GM03348 (cell line): ENCODE results near the gene TYW1.
"Not testable (repeated sequence)": the region's sequence is repeated elsewhere in the genome, so short reads cannot be mapped to it uniquely, and the experiment has no call there.

ENCODE experiments used
- DNase-seq: peaks from one replicate; pipeline ENCODE4 v3.0.0; 2012; ENCODE audit warnings: low spot score

TYW1 gene

DNA sequence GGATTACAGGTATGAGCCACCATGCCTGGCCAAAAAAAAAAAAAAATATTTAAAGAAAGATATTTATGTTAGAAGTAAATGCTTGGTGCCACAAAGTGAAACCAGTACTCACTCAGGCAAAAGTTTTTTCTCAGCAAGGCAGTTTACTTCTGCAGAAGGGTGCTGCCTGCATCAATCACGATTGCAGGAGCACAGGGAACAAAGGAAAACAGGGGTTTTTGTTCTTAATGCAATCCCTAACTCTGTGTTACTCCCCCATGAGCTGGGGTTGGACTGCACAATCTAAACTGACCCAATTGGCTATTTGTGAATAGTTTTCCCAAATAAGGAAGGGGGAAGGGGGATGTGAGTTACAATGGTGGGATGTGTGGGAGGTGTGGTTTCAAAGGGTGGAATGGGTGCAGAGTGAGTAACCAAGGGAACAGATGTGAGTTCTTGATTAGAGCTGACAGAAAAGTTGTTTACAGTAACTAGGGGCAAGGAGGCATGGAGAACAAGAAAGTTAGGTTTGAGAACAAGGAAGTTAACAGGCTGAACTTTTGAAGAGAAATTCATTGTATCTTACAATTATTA lies 255.4 kb downstream of the TYW1 start:
- no peak for DNase-seq

DNA sequence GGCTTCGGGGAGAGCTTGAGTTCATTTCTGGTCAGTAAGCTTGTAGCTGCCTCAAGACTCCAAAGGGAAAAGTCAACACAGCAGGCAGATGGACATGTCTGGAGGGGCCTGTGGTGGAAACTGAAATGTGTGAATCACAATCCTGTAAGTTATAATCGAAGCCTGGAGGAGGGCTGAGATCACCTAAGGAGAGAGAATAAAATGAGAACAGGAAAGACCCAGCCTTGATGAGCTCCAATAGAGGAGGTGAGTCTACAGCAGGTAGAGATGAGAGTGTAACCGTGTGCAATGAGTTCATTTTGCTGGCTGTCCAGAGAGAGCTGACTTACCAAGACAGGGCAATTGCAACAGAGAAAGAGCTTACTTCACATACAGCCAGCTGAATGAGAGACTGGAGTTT lies 258.4 kb downstream of the TYW1 start:
- DNase-seq, result not testable (repeated sequence)

DNA sequence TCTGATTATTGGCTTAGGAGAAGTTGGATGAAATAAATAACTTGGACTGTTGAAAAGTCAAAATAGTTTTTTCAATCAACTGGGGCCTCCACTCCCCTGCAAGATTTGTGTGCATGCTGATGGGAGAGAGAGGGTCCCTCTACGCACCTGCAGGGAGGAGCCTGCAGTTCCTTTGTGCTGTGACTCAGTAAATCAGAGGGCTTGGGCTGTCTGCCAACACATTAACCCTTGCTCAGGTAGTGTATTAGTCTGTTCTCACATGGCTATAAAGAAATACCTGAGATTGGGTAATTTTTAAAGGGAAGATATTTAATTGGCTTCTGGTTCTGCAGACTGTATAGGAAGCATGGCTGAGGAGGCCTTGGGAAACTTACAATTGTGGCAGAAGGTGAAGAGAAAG lies 261.1 kb downstream of the TYW1 start:
- DNase-seq, result not testable (repeated sequence)

DNA sequence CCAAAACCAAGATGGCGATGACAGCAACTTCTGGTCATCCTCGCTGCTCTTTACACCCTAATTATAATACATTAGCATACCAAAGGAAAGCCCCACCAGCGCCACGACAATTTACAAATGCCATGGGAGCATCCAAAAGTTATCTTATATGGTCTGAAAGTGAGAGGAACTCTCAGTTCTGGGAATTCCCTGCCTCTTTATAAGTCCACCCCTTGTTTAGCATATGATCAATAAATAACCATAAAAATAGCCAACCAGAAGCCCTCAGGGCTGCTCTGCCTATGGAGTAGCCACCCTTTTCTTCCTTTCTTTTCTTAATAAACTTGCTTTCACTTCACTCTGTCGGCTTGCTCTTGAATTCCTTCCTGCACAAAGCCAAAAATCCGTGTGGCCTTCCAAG lies 262.7 kb downstream of the TYW1 start:
- DNase-seq, result not testable (repeated sequence)

DNA sequence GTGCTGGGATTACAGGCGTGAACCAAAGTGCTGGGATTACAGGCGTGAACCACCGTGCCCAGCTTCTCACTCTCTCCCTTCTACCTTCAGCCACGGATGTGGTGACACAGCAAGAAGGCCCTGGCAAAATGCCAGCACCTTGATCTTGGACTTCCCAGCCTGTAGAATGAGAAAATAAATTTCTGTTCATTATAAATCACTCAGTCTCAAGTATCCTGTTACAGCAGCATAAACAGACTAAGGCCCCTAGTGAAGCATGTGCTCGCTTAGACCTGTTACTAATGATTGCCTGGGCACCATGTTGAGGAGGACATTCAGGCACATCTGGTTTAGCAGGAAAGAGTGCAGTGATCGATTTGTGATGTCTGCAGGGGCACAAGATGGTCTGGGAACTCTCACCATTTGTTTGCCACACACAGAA lies 263.5 kb downstream of the TYW1 start:
- not testable (repeated sequence) for DNase-seq

DNA sequence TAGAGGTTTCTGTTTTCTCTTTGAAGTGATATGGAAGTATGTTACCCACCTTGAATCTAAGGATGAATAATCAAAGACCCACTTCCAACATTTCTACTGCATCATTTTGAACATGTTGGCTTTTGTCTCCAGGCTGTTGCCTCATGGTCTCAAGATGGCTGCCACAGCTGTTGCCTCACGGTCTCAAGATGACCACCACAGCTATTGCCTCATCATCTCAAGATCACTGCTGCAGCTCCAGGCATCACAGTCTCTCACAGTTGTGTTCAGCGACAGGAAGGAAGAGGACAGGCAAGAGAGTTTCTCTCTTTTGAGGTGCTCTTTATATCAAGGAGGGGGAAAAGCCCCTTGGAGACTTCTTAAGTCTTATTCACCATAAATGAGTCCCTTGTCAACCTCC lies 267.4 kb downstream of the TYW1 start:
- DNase-seq, result not testable (repeated sequence)

DNA sequence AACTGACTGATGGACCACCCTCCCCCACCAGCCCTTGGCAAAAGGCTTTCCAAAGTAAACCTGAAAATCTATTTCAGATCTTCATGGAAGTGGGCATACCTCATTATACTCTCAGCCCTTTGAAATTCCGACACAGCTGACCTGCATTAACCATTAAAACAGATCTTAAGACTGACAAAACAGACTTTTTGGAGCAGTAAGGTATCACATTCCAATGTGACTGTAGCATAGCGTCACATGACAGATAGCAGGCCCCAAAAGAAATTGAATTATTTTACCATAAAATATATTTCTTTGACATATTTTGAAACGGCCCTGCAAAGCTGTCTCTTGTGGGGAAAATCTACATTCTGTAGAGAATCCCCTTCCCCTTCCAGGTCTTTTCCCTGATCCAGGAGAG lies 269.4 kb downstream of the TYW1 start:
- DNase-seq, result not testable (repeated sequence)

DNA sequence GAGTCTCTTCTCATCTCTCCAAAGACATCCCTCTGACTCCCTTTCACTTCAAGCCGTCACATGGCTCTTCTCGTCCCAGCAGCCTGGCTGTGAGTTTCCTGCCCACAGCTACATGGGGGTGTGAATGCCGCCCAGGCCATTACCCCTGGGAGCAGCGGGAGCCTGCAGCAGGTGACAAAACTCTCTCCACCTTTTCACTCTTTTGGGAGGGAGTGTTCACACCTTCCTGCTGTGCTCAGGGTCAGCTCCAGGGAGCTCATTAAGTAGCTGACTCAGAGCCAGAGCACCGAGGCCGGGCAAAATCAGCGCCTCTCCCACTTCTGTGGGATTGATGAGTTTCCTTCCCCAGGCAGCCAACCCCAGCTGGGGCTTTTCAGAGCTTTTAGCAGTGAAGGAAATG lies 271.3 kb downstream of the TYW1 start:
- no peak for DNase-seq

DNA sequence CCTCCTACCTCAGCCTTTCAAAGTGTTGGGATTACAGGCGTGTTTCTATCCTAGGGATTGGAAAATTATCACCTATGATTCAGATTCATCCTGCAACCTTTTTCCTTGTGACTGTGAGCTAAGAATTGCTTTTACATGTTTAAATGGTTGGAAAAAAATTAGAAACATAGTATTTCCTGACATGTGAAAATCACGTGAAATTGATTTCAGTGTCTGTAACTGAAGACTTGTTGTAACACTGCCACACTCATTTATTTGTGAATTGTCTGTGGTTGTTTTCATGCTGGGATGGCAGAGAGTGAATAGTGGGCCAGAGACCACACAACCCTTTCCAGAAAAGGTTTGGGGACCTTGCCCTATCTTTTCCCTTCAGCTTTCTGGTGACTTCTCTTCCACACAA lies 273.3 kb downstream of the TYW1 start:
- DNase-seq, result not testable (repeated sequence)
